ENCODE measurements around the gene RSPO4. TPM values are rescaled to one million over a fixed set of nuclear protein-coding genes. Genes with fewer than 3 reads are reported as not detected.

RSPO4 gene
- total RNA-seq, 1 donor from 2014 or later, result not detected

- Mint-ChIP-seq H3K9me3 (no peaks in the 10 kb centered on the region), H3K27me3 (ENCODE audit: low read depth) (peaks cover 57% of the 10 kb centered on the region), H3K4me1 (no peaks in the 10 kb centered on the region), H3K36me3 (ENCODE audit: low read depth) (no peaks in the 10 kb centered on the region), H3K27ac (ENCODE audit: unreplicated experiment) (no peak overlapping the region), H3K4me3 (no peak overlapping the region)
- no peak for TF ChIP-seq CTCF (conservative IDR thresholded peaks at IDR 0.05)
- DNase-seq (ENCODE audit: low read depth, low spot score), result no peak
Observed at GRCh38 chr20:946826-947225, 55.3 kb downstream of the RSPO4 start.

- H3K9me3 Mint-ChIP-seq, result no peaks in the 10 kb centered on the region
- DNase-seq (ENCODE audit: low read depth, low spot score), result no peak
- peaks cover 57% of the 10 kb centered on the region for H3K27me3 Mint-ChIP-seq (ENCODE audit: low read depth)
- H3K36me3 Mint-ChIP-seq (ENCODE audit: low read depth), result no peaks in the 10 kb centered on the region
- H3K27ac Mint-ChIP-seq (ENCODE audit: unreplicated experiment), result no peak overlapping the region
- no peaks in the 10 kb centered on the region for H3K4me1 Mint-ChIP-seq
- H3K4me3 Mint-ChIP-seq, result no peak overlapping the region
- no peak for TF ChIP-seq CTCF (conservative IDR thresholded peaks at IDR 0.05)
Observed at GRCh38 chr20:945841-946240, 56.3 kb downstream of the RSPO4 start.

- DNase-seq (ENCODE audit: low read depth, low spot score), result no peak
- no peak for TF ChIP-seq CTCF (conservative IDR thresholded peaks at IDR 0.05)
- Mint-ChIP-seq H3K27me3 (ENCODE audit: low read depth) (peaks cover 63% of the 10 kb centered on the region), H3K4me3 (no peak overlapping the region), H3K4me1 (no peaks in the 10 kb centered on the region), H3K27ac (ENCODE audit: unreplicated experiment) (no peak overlapping the region), H3K9me3 (no peaks in the 10 kb centered on the region), H3K36me3 (ENCODE audit: low read depth) (no peaks in the 10 kb centered on the region)
Observed at GRCh38 chr20:944774-945410, 57.2 kb downstream of the RSPO4 start.

GRCh38 chr20:944148-944547, 58.0 kb downstream of the RSPO4 start:
- Mint-ChIP-seq H3K27me3 (ENCODE audit: low read depth) (peaks cover 59% of the 10 kb centered on the region), H3K27ac (ENCODE audit: unreplicated experiment) (no peak overlapping the region), H3K4me1 (no peaks in the 10 kb centered on the region), H3K36me3 (ENCODE audit: low read depth) (no peaks in the 10 kb centered on the region), H3K9me3 (no peaks in the 10 kb centered on the region), H3K4me3 (no peak overlapping the region)
- no peak for TF ChIP-seq CTCF (conservative IDR thresholded peaks at IDR 0.05)
- no peak for DNase-seq (ENCODE audit: low read depth, low spot score)

- Mint-ChIP-seq H3K27ac (ENCODE audit: unreplicated experiment) (no peak overlapping the region), H3K4me1 (no peaks in the 10 kb centered on the region), H3K9me3 (no peaks in the 10 kb centered on the region), H3K4me3 (no peak overlapping the region), H3K27me3 (ENCODE audit: low read depth) (peaks cover 44% of the 10 kb centered on the region), H3K36me3 (ENCODE audit: low read depth) (no peaks in the 10 kb centered on the region)
- DNase-seq (ENCODE audit: low read depth, low spot score), result no peak
- TF ChIP-seq CTCF (conservative IDR thresholded peaks at IDR 0.05), result no peak
Observed at GRCh38 chr20:942611-943010, 59.5 kb downstream of the RSPO4 start.
